ENCODE data around the gene CNOT10.

The CNOT10 gene

GRCh38 chr3:32813180-32813579 lies 128.2 kb downstream of the CNOT10 start:
- ATAC-seq (no peak), DNase-seq (no peak)
- peaks cover 39% of the 10 kb centered on the region for H3K27me3 Mint-ChIP-seq
- no peaks in the 10 kb centered on the region for H3K9me3 Mint-ChIP-seq
- no peak overlapping the region for H3K4me3 Mint-ChIP-seq
- H3K27ac Mint-ChIP-seq = no peak overlapping the region
- H3K4me1 Mint-ChIP-seq = peaks cover 14% of the 10 kb centered on the region
- no peaks in the 10 kb centered on the region for H3K36me3 Mint-ChIP-seq (ENCODE audit: low read depth)

- no peak for ATAC-seq
- H3K36me3 Mint-ChIP-seq (ENCODE audit: low read depth) = no peaks in the 10 kb centered on the region
- no peaks in the 10 kb centered on the region for H3K9me3 Mint-ChIP-seq
- H3K27ac Mint-ChIP-seq = no peak overlapping the region
- no peak overlapping the region for H3K4me3 Mint-ChIP-seq
- H3K27me3 Mint-ChIP-seq = peaks cover 48% of the 10 kb centered on the region
- no peak for DNase-seq
- H3K4me1 Mint-ChIP-seq = peaks cover 18% of the 10 kb centered on the region
Measured at GRCh38 chr3:32814361-32814760, 129.4 kb downstream of the CNOT10 start.

GRCh38 chr3:32815841-32816438 lies 131.0 kb downstream of the CNOT10 start:
- H3K27me3 Mint-ChIP-seq = peaks cover 59% of the 10 kb centered on the region
- DNase-seq (peak; percentile 3), ATAC-seq (no peak)
- H3K4me1 Mint-ChIP-seq = peaks cover 18% of the 10 kb centered on the region
- H3K4me3 Mint-ChIP-seq = peak overlapping the region; percentile 67
- no peak overlapping the region for H3K27ac Mint-ChIP-seq
- H3K36me3 Mint-ChIP-seq (ENCODE audit: low read depth) = no peaks in the 10 kb centered on the region
- H3K9me3 Mint-ChIP-seq = no peaks in the 10 kb centered on the region

GRCh38 chr3:32816439-32817256 lies 131.7 kb downstream of the CNOT10 start:
- H3K9me3 Mint-ChIP-seq = no peaks in the 10 kb centered on the region

GRCh38 chr3:32817257-32817557 lies 132.2 kb downstream of the CNOT10 start:
- Mint-ChIP-seq H3K4me3 (peak overlapping the region; percentile 67), H3K36me3 (ENCODE audit: low read depth) (no peaks in the 10 kb centered on the region), H3K27ac (no peak overlapping the region), H3K4me1 (peaks cover 18% of the 10 kb centered on the region), H3K27me3 (peaks cover 67% of the 10 kb centered on the region), H3K9me3 (no peaks in the 10 kb centered on the region)
- DNase-seq = no peak
- ATAC-seq = no peak

More at GRCh38 chr3:32816439-32817256, 131.7 kb downstream of the CNOT10 start:
- peak; percentile 24 for DNase-seq
- peaks cover 18% of the 10 kb centered on the region for H3K4me1 Mint-ChIP-seq
- H3K36me3 Mint-ChIP-seq (ENCODE audit: low read depth) = no peaks in the 10 kb centered on the region
- no peak for ATAC-seq
- peaks cover 64% of the 10 kb centered on the region for H3K27me3 Mint-ChIP-seq
- peak overlapping the region; percentile 67 for H3K4me3 Mint-ChIP-seq
- H3K27ac Mint-ChIP-seq = no peak overlapping the region

GRCh38 chr3:32817558-32818228 lies 132.7 kb downstream of the CNOT10 start, which contains the start of gene TRIM71:
TSS of gene TRIM71 (plus strand) at chr3:32817997. CDS start at chr3:32818081, 84 bp downstream.
- Mint-ChIP-seq H3K4me3 (peak within 1 kb of the TSS; percentile 67), H3K9me3 (no peaks in the 10 kb centered on the region), H3K36me3 (ENCODE audit: low read depth) (no peaks in the 10 kb centered on the region), H3K27me3 (peaks cover 67% of the 10 kb centered on the region), H3K27ac (no peak within 1 kb of the TSS), H3K4me1 (peaks cover 18% of the 10 kb centered on the region)
- peak; percentile 33 for ATAC-seq
- peak; percentile 16 for DNase-seq

GRCh38 chr3:32818229-32818969 lies 133.4 kb downstream of the CNOT10 start:
- no peak overlapping the region for H3K27ac Mint-ChIP-seq
- peaks cover 18% of the 10 kb centered on the region for H3K4me1 Mint-ChIP-seq
- peak; percentile 22 for ATAC-seq
- peak overlapping the region; percentile 67 for H3K4me3 Mint-ChIP-seq
- H3K9me3 Mint-ChIP-seq = no peaks in the 10 kb centered on the region
- DNase-seq = peak; percentile 6
- H3K36me3 Mint-ChIP-seq (ENCODE audit: low read depth) = no peaks in the 10 kb centered on the region
- peaks cover 66% of the 10 kb centered on the region for H3K27me3 Mint-ChIP-seq

- Mint-ChIP-seq H3K9me3 (no peaks in the 10 kb centered on the region), H3K27me3 (peaks cover 68% of the 10 kb centered on the region), H3K36me3 (ENCODE audit: low read depth) (no peaks in the 10 kb centered on the region), H3K4me3 (peak overlapping the region; percentile 48), H3K4me1 (peaks cover 18% of the 10 kb centered on the region), H3K27ac (no peak overlapping the region)
- DNase-seq (no peak), ATAC-seq (no peak)
Measured at GRCh38 chr3:32818970-32819511, 134.1 kb downstream of the CNOT10 start.

- peaks cover 62% of the 10 kb centered on the region for H3K27me3 Mint-ChIP-seq
- no peak for DNase-seq
- no peaks in the 10 kb centered on the region for H3K9me3 Mint-ChIP-seq
- peaks cover 16% of the 10 kb centered on the region for H3K4me1 Mint-ChIP-seq
- H3K4me3 Mint-ChIP-seq = no peak overlapping the region
- H3K36me3 Mint-ChIP-seq (ENCODE audit: low read depth) = no peaks in the 10 kb centered on the region
- no peak for ATAC-seq
- no peak overlapping the region for H3K27ac Mint-ChIP-seq
Measured at GRCh38 chr3:32819551-32820348, 134.8 kb downstream of the CNOT10 start.

GRCh38 chr3:32820430-32820829 lies 135.4 kb downstream of the CNOT10 start:
- Mint-ChIP-seq H3K4me3 (no peak overlapping the region), H3K4me1 (peaks cover 15% of the 10 kb centered on the region), H3K27ac (no peak overlapping the region), H3K36me3 (ENCODE audit: low read depth) (no peaks in the 10 kb centered on the region), H3K27me3 (peaks cover 55% of the 10 kb centered on the region), H3K9me3 (no peaks in the 10 kb centered on the region)
- no peak for DNase-seq
- ATAC-seq = no peak

- DNase-seq (no peak), ATAC-seq (no peak)
- H3K36me3 Mint-ChIP-seq (ENCODE audit: low read depth) = no peaks in the 10 kb centered on the region
- H3K4me1 Mint-ChIP-seq = peaks cover 15% of the 10 kb centered on the region
- no peaks in the 10 kb centered on the region for H3K9me3 Mint-ChIP-seq
- H3K27me3 Mint-ChIP-seq = peaks cover 48% of the 10 kb centered on the region
- H3K27ac Mint-ChIP-seq = no peak overlapping the region
- no peak overlapping the region for H3K4me3 Mint-ChIP-seq
Measured at GRCh38 chr3:32820971-32821685, 136.1 kb downstream of the CNOT10 start.

GRCh38 chr3:32821686-32822296 lies 136.8 kb downstream of the CNOT10 start:
- H3K36me3 Mint-ChIP-seq (ENCODE audit: low read depth) = no peaks in the 10 kb centered on the region
- no peaks in the 10 kb centered on the region for H3K9me3 Mint-ChIP-seq
- ATAC-seq (no peak), DNase-seq (no peak)
- peaks cover 11% of the 10 kb centered on the region for H3K4me1 Mint-ChIP-seq
- peaks cover 42% of the 10 kb centered on the region for H3K27me3 Mint-ChIP-seq
- no peak overlapping the region for H3K27ac Mint-ChIP-seq
- no peak overlapping the region for H3K4me3 Mint-ChIP-seq
